ENCODE data around the gene KIF6.

KIF6 gene

DNA sequence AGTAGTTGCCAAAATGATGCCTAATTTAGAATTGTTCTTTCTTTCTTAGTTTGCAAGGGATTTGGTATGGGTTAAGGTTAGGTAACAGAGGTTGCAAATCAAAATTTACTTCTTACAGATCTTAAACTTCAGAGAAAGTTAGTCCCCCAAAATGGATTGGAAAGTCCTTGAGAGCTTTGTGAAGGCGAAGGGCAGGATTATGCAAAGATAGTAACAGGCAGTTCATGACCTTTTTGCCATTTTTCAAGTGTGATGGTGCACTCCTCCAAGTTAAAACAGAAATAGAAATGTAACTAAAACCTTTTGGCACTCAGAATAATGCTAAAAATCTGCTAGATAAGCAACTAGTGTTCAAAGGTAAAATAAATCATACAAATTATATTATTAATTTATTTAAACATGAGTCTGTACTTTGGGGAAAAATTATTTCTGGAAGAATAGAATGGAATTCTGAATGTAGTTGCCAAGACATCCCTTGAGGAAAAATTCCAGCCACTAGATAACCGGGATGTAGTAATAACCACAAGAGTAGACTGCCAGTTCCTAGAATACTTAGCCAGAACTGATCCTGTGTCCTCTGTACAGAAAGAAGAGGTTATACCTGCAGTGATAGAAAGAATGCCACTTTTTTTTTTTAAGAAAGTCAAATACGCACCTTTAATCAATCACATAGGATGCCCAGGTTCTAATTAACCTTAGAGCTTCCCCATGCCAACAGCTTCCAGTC is 35.2 kb upstream of the KIF6 start:
- TF ChIP-seq, protein P1, sequence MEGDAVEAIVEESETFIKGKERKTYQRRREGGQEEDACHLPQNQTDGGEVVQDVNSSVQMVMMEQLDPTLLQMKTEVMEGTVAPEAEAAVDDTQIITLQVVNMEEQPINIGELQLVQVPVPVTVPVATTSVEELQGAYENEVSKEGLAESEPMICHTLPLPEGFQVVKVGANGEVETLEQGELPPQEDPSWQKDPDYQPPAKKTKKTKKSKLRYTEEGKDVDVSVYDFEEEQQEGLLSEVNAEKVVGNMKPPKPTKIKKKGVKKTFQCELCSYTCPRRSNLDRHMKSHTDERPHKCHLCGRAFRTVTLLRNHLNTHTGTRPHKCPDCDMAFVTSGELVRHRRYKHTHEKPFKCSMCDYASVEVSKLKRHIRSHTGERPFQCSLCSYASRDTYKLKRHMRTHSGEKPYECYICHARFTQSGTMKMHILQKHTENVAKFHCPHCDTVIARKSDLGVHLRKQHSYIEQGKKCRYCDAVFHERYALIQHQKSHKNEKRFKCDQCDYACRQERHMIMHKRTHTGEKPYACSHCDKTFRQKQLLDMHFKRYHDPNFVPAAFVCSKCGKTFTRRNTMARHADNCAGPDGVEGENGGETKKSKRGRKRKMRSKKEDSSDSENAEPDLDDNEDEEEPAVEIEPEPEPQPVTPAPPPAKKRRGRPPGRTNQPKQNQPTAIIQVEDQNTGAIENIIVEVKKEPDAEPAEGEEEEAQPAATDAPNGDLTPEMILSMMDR (IDR thresholded peaks at IDR 0.05; ENCODE audit: low read depth, low read length): no peak
- DNase-seq (ENCODE audit: extremely low read depth, low read depth): no peak

DNA sequence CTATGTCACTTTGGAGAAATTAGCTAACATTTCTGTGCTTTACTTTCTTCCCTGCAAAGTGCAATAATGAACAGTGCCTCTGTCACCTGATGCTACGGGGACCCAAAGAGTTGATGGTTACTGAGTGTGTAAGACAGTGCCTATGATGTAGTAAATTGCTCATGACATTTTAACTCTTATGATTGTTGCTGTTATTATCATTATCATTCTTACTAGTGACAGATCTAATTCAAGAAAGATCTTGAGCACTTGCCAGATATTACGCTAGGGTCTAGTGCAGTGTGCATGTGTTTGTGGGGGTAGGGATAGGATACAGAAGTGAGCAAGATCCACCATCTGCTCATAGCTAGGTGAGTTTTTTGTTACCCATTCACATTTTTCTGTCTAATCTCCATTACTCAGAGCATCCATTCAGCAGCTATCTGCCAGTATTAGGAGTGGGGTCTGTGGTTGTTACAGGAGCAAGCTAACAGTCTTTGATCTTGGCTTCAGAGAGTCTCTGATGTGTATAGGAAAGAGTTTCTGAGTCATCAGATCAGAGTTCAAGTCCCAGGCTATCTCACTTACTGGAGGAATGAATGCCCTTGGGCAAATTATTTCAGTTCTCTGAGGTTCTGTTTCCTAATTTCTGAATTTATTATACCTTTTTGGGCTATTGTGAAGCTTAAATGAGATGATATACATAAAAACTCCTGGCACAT is 33.8 kb upstream of the KIF6 start:
- TF ChIP-seq, protein P1 (IDR thresholded peaks at IDR 0.05; ENCODE audit: low read depth, low read length): no peak
- no peak for DNase-seq (ENCODE audit: extremely low read depth, low read depth)

DNA sequence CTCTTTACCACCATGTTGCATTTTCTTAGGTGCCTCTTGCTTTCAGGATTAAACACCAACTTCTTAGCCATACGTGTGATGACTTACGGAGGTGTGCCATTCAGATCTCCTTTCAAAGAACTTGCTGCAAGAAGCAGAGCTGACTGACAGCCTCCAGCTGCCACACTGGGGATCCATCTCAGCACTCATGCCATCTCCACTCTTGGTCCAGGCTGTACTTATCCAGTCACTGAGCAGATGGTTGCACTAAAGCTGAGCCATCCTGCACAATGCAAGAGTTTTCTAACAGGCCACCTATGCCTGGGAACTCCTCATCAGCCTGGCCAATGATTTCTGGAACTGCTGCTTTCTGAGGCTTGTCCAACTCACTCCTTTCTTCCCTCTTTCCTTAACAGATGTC is 31.4 kb upstream of the KIF6 start:
- TF ChIP-seq, protein P1 (IDR thresholded peaks at IDR 0.05; ENCODE audit: low read depth, low read length): no peak
- DNase-seq (ENCODE audit: extremely low read depth, low read depth): no peak

DNA sequence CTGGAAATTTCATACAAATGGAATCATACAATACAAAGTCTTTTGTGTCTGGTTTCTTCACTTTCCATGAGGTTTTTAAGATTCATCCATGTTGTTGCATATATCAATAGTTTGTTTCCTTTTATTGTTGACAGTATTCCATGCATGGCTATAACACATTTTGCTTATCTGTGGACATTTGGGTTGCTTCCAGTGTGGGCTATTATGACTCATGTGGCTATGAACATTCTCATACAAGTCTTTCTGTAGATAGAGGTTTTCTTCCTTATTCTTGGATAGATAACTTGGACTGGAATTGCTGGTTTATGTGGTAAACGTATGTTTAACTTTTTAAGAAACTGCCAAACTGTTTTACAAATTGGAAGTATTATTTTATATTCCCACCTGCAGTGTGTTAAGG is 30.0 kb upstream of the KIF6 start:
- no peak for DNase-seq (ENCODE audit: extremely low read depth, low read depth)
- TF ChIP-seq, protein P1 (IDR thresholded peaks at IDR 0.05; ENCODE audit: low read depth, low read length): no peak

DNA sequence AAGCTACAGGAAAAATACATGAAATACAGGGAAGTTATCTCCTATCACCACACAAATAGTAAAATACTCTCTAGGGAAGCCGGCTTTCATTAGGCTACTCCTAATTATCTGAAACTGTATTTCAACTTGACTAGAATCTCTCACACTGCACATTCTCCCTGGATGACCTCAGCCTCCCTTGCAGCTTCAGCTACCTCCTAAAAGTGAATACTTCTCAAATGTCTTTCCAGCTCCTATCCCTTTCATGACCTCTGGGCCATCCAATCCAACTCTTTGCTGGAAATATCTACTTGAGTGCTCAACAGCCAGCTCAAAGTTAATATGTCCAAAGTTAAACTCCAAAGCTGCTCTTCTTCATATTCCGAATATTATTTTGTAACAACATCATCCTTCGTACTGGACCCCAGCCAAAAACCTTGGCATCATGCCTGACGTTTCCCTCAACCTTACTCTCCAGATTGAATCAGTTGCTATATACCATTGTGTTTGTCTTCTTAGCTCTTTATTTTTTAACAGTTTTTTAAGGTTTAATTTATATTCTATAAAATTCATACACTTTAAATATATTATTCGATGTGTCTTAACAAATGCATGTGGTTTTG is 29.4 kb upstream of the KIF6 start:
- no peak for DNase-seq (ENCODE audit: extremely low read depth, low read depth)
- TF ChIP-seq, protein P1 (IDR thresholded peaks at IDR 0.05; ENCODE audit: low read depth, low read length): no peak

DNA sequence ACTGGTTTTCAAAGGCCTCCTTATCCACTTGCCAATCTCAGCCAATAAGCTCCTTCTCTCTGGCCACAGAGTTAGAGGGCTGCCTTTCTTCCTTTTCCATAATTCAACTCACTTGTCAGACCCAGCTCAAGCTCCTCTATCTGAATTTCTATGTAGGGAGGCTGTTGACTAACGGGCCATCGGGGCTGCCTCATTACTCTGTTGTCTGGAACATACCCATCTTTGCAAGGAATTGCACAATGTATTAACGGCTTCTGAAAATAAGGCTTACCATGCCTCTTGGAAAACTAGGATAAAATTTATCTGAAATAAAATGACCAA is 28.5 kb upstream of the KIF6 start:
- TF ChIP-seq, protein P1 (IDR thresholded peaks at IDR 0.05; ENCODE audit: low read depth, low read length): no peak
- DNase-seq (ENCODE audit: extremely low read depth, low read depth): no peak

Measured in AG09319 (cell line).